Measurements from ENCODE around the gene CDC27.
A peak's percentile ranks its signal among the peaks of the same experiment; 100 is the strongest.
"Not testable (repeated sequence)": the region's sequence is repeated elsewhere in the genome, so short reads cannot be mapped to it uniquely, and the experiment has no call there.

CDC27 gene

GRCh38 chr17:47197821-47198220 is 8.7 kb upstream of the CDC27 start:
- Histone ChIP-seq H3K9ac (ENCODE audit: low read depth in 1 of 2, low read length in 2 of 2) (no peak overlapping the region), H3K9me3 (ENCODE audit: control insufficient read depth in 1 of 2, low read length in 2 of 2) (no peaks in the 10 kb centered on the region), H3K4me3 (ENCODE audit: low read depth in 1 of 2, low read length in 2 of 2) (no peak overlapping the region), H3K27ac (ENCODE audit: low read depth, low read length) (no peak overlapping the region), H3K27me3 (ENCODE audit: control insufficient read depth in 1 of 2, insufficient read depth in 2 of 2, low read length in 2 of 2) (no peaks in the 10 kb centered on the region), H3K36me3 (ENCODE audit: control insufficient read depth in 1 of 2, insufficient read depth in 2 of 2, low read length in 2 of 2) (no peaks in the 10 kb centered on the region), H3K4me1 (ENCODE audit: control insufficient read depth in 1 of 2, insufficient read depth in 2 of 2, low read length in 2 of 2) (peaks cover 9 to 11% of the 10 kb centered on the region in 2 donors)

DNA sequence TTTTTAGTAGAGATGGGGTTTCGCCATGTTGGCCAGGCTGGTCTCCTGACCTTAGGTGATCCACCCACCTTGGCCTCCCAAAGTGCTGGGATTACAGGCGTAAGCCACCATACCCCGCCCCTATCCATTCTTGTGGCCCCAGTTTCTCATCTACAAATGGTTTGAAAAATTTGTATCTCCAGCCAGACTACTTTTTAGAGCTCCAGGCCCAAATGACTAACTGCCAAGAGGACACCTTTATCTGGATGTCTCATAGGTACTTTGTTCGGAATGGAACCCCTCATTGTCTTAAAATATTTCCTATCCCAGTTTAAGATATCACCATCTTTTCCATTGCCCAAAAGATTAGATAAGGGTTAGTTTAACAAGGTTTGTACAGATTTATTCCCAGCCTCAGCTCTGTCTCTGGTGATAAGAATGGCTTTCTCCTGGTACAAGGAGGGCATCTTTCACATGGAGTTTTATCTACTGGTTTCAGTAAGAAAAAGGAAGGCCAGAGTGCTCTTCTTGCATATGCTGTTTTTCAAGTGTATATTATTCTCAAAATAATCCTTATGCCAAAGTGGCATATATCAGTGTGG is 4.9 kb upstream of the CDC27 start:
- Histone ChIP-seq H3K4me1 (ENCODE audit: control insufficient read depth in 1 of 2, insufficient read depth in 2 of 2, low read length in 2 of 2) (peaks cover 0 to 6% of the 10 kb centered on the region in 2 donors), H3K4me3 (ENCODE audit: low read depth in 1 of 2, low read length in 2 of 2) (no peak overlapping the region), H3K27ac (ENCODE audit: low read depth, low read length) (no peak overlapping the region), H3K9ac (ENCODE audit: low read depth in 1 of 2, low read length in 2 of 2) (no peak overlapping the region), H3K9me3 (ENCODE audit: control insufficient read depth in 1 of 2, low read length in 2 of 2) (no peaks in the 10 kb centered on the region), H3K36me3 (ENCODE audit: control insufficient read depth in 1 of 2, insufficient read depth in 2 of 2, low read length in 2 of 2) (no peaks in the 10 kb centered on the region), H3K27me3 (ENCODE audit: control insufficient read depth in 1 of 2, insufficient read depth in 2 of 2, low read length in 2 of 2) (no peaks in the 10 kb centered on the region)

GRCh38 chr17:47192554-47192953 is 3.5 kb upstream of the CDC27 start:
- H3K27ac ChIP-seq (ENCODE audit: low read depth, low read length) = no peak overlapping the region
- H3K27me3 ChIP-seq (ENCODE audit: control insufficient read depth in 1 of 2, insufficient read depth in 2 of 2, low read length in 2 of 2) = no peaks in the 10 kb centered on the region
- H3K4me1 ChIP-seq (ENCODE audit: control insufficient read depth in 1 of 2, insufficient read depth in 2 of 2, low read length in 2 of 2) = peaks cover 7 to 12% of the 10 kb centered on the region in 2 donors
- H3K36me3 ChIP-seq (ENCODE audit: control insufficient read depth in 1 of 2, insufficient read depth in 2 of 2, low read length in 2 of 2) = no peaks in the 10 kb centered on the region
- no peak overlapping the region for H3K9ac ChIP-seq (ENCODE audit: low read depth in 1 of 2, low read length in 2 of 2)
- no peak overlapping the region for H3K4me3 ChIP-seq (ENCODE audit: low read depth in 1 of 2, low read length in 2 of 2)
- H3K9me3 ChIP-seq (ENCODE audit: control insufficient read depth in 1 of 2, low read length in 2 of 2) = no peaks in the 10 kb centered on the region

GRCh38 chr17:47190770-47191169 is 1.7 kb upstream of the CDC27 start:
- H3K9me3 ChIP-seq (ENCODE audit: control insufficient read depth in 1 of 2, low read length in 2 of 2) = no peaks in the 10 kb centered on the region
- no peak overlapping the region for H3K9ac ChIP-seq (ENCODE audit: low read depth in 1 of 2, low read length in 2 of 2)
- H3K27me3 ChIP-seq (ENCODE audit: control insufficient read depth in 1 of 2, insufficient read depth in 2 of 2, low read length in 2 of 2) = no peaks in the 10 kb centered on the region
- H3K4me1 ChIP-seq (ENCODE audit: control insufficient read depth in 1 of 2, insufficient read depth in 2 of 2, low read length in 2 of 2) = peaks cover 7 to 28% of the 10 kb centered on the region in 2 donors
- no peak overlapping the region for H3K27ac ChIP-seq (ENCODE audit: low read depth, low read length)
- H3K36me3 ChIP-seq (ENCODE audit: control insufficient read depth in 1 of 2, insufficient read depth in 2 of 2, low read length in 2 of 2) = no peaks in the 10 kb centered on the region
- no peak overlapping the region for H3K4me3 ChIP-seq (ENCODE audit: low read depth in 1 of 2, low read length in 2 of 2)

DNA sequence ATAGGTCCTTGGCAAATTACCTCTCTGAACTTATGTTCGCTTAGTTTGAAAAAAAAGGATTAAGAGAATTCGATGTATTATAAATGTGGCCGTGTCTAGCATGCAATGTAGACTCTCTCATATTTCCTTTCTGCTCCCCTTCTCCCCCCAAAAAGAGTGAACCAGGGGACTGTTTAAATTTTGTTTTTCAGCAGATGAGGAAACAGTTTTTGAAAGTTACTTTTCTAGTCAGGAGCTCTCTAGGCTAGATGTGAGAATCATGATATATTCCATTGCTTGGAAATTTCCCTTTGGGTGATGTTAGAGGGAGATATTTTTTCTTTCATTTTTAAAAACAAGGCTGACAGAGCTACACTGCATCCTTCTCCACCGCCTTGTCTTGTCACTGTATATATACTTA is 1.1 kb upstream of the CDC27 start:
- H3K9me3 ChIP-seq (ENCODE audit: control insufficient read depth in 1 of 2, low read length in 2 of 2) = no peaks in the 10 kb centered on the region
- peak overlapping the region in 1 of 2 donors; percentile 98 for H3K9ac ChIP-seq (ENCODE audit: low read depth in 1 of 2, low read length in 2 of 2)
- H3K4me1 ChIP-seq (ENCODE audit: control insufficient read depth in 1 of 2, insufficient read depth in 2 of 2, low read length in 2 of 2) = peaks cover 7 to 29% of the 10 kb centered on the region in 2 donors
- H3K27me3 ChIP-seq (ENCODE audit: control insufficient read depth in 1 of 2, insufficient read depth in 2 of 2, low read length in 2 of 2) = no peaks in the 10 kb centered on the region
- no peak overlapping the region for H3K4me3 ChIP-seq (ENCODE audit: low read depth in 1 of 2, low read length in 2 of 2)
- H3K27ac ChIP-seq (ENCODE audit: low read depth, low read length) = no peak overlapping the region
- no peaks in the 10 kb centered on the region for H3K36me3 ChIP-seq (ENCODE audit: control insufficient read depth in 1 of 2, insufficient read depth in 2 of 2, low read length in 2 of 2)

- peaks cover 7 to 29% of the 10 kb centered on the region in 2 donors for H3K4me1 ChIP-seq (ENCODE audit: control insufficient read depth in 1 of 2, insufficient read depth in 2 of 2, low read length in 2 of 2)
- H3K27me3 ChIP-seq (ENCODE audit: control insufficient read depth in 1 of 2, insufficient read depth in 2 of 2, low read length in 2 of 2) = no peaks in the 10 kb centered on the region
- peak overlapping the region; percentile 70 to 97 for H3K4me3 ChIP-seq (ENCODE audit: low read depth in 1 of 2, low read length in 2 of 2)
- no peaks in the 10 kb centered on the region for H3K9me3 ChIP-seq (ENCODE audit: control insufficient read depth in 1 of 2, low read length in 2 of 2)
- no peaks in the 10 kb centered on the region for H3K36me3 ChIP-seq (ENCODE audit: control insufficient read depth in 1 of 2, insufficient read depth in 2 of 2, low read length in 2 of 2)
- peak overlapping the region; percentile 48 to 98 for H3K9ac ChIP-seq (ENCODE audit: low read depth in 1 of 2, low read length in 2 of 2)
- H3K27ac ChIP-seq (ENCODE audit: low read depth, low read length) = no peak overlapping the region
Measured at GRCh38 chr17:47189732-47190237, 690 bp upstream of the CDC27 start.

- H3K27me3 ChIP-seq (ENCODE audit: control insufficient read depth in 1 of 2, insufficient read depth in 2 of 2, low read length in 2 of 2) = no peaks in the 10 kb centered on the region
Measured at GRCh38 chr17:47188271-47188875, 722 bp downstream of the CDC27 start.

GRCh38 chr17:47184681-47185080 is 4.4 kb downstream of the CDC27 start:
- Histone ChIP-seq H3K4me1 (ENCODE audit: control insufficient read depth in 1 of 2, insufficient read depth in 2 of 2, low read length in 2 of 2) (peaks cover 14 to 32% of the 10 kb centered on the region in 2 donors), H3K27me3 (ENCODE audit: control insufficient read depth in 1 of 2, insufficient read depth in 2 of 2, low read length in 2 of 2) (no peaks in the 10 kb centered on the region), H3K4me3 (ENCODE audit: low read depth in 1 of 2, low read length in 2 of 2) (no peak overlapping the region), H3K36me3 (ENCODE audit: control insufficient read depth in 1 of 2, insufficient read depth in 2 of 2, low read length in 2 of 2) (peaks cover 4 to 5% of the 10 kb centered on the region in 2 donors), H3K9me3 (ENCODE audit: control insufficient read depth in 1 of 2, low read length in 2 of 2) (no peaks in the 10 kb centered on the region), H3K27ac (ENCODE audit: low read depth, low read length) (no peak overlapping the region), H3K9ac (ENCODE audit: low read depth in 1 of 2, low read length in 2 of 2) (no peak overlapping the region)

More at GRCh38 chr17:47188271-47188875, 722 bp downstream of the CDC27 start:
- Histone ChIP-seq H3K9me3 (ENCODE audit: control insufficient read depth in 1 of 2, low read length in 2 of 2) (no peaks in the 10 kb centered on the region), H3K4me1 (ENCODE audit: control insufficient read depth in 1 of 2, insufficient read depth in 2 of 2, low read length in 2 of 2) (peaks cover 7 to 29% of the 10 kb centered on the region in 2 donors), H3K4me3 (ENCODE audit: low read depth in 1 of 2, low read length in 2 of 2) (peak overlapping the region; percentile 94 to 97), H3K27ac (ENCODE audit: low read depth, low read length) (peak overlapping the region; percentile 90), H3K9ac (ENCODE audit: low read depth in 1 of 2, low read length in 2 of 2) (peak overlapping the region; percentile 98 to 99), H3K36me3 (ENCODE audit: control insufficient read depth in 1 of 2, insufficient read depth in 2 of 2, low read length in 2 of 2) (no peaks in the 10 kb centered on the region)

DNA sequence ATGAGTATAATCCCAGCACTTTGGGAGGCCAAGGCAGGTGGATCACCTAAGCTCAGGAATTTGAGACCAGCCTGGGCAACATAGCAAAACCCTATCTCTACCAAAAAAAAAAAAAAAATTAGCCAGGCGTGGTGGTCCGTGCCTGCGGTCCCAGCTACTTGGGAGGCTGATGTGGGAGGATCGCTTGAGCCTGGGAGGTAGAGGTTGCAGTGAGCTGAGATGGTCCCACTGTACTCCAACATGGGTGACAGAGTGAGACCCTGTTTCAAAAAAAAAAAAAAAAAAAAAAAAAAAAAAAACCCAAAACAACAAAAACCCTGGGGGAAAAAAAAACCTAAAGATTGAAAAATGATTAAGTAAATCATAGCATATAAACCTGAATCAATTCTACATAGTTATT is 8.1 kb downstream of the CDC27 start:
- Histone ChIP-seq H3K36me3 (ENCODE audit: control insufficient read depth in 1 of 2, insufficient read depth in 2 of 2, low read length in 2 of 2) (peaks cover 4 to 14% of the 10 kb centered on the region in 2 donors), H3K4me1 (ENCODE audit: control insufficient read depth in 1 of 2, insufficient read depth in 2 of 2, low read length in 2 of 2) (peaks cover 7 to 10% of the 10 kb centered on the region in 2 donors)
- not testable (repeated sequence) for H3K27me3 ChIP-seq (ENCODE audit: control insufficient read depth in 1 of 2, insufficient read depth in 2 of 2, low read length in 2 of 2); H3K9me3 ChIP-seq (ENCODE audit: control insufficient read depth in 1 of 2, low read length in 2 of 2); H3K4me3 ChIP-seq (ENCODE audit: low read depth in 1 of 2, low read length in 2 of 2); H3K27ac ChIP-seq (ENCODE audit: low read depth, low read length); H3K9ac ChIP-seq (ENCODE audit: low read depth in 1 of 2, low read length in 2 of 2)

DNA sequence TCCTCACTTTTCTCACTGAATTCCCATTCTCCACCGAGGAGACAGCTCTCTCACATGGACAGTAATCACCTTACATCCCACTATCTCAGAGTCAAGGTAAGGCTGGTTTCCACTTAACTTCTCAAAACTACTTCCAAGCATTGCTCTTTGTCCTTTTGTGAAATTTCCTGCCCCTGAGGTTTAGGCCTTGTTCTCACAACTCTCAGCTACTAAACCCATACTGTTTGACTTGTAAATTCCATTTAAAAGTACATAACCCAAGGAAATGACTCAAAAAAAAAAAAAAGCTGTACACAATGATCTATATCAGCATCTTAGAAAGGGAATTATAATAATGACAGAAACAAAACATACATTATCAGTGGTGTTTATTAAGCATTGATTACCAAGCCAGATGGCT is 8.8 kb downstream of the CDC27 start:
- no peak overlapping the region for H3K4me3 ChIP-seq (ENCODE audit: low read depth in 1 of 2, low read length in 2 of 2)
- H3K36me3 ChIP-seq (ENCODE audit: control insufficient read depth in 1 of 2, insufficient read depth in 2 of 2, low read length in 2 of 2) = peaks cover 4 to 18% of the 10 kb centered on the region in 2 donors
- H3K4me1 ChIP-seq (ENCODE audit: control insufficient read depth in 1 of 2, insufficient read depth in 2 of 2, low read length in 2 of 2) = peaks cover 7% of the 10 kb centered on the region in 2 donors
- H3K9me3 ChIP-seq (ENCODE audit: control insufficient read depth in 1 of 2, low read length in 2 of 2) = no peaks in the 10 kb centered on the region
- no peak overlapping the region for H3K27ac ChIP-seq (ENCODE audit: low read depth, low read length)
- H3K9ac ChIP-seq (ENCODE audit: low read depth in 1 of 2, low read length in 2 of 2) = no peak overlapping the region
- H3K27me3 ChIP-seq (ENCODE audit: control insufficient read depth in 1 of 2, insufficient read depth in 2 of 2, low read length in 2 of 2) = no peaks in the 10 kb centered on the region

All from duodenal mucosa (tissue), 2 donors.